UCSD-AML1 (cell line): Measurements from ENCODE around the gene EIF5A2.
"Not testable (repeated sequence)": the region's sequence is repeated elsewhere in the genome, so short reads cannot be mapped to it uniquely, and the experiment has no call there.

Experiments used
- DNase-seq: peaks from one replicate; lab custom pipeline; 2025; ENCODE audit not compliant: unreplicated experiment; lab: John Stamatoyannopoulos, UW

The EIF5A2 gene

GRCh38 chr3:170908235-170909116 is at the start of gene EIF5A2:
Gene EIF5A2, minus strand, starts transcription at chr3:170908637. Its CDS starts 831 bp downstream, at chr3:170907806.
- DNase-seq = no peak

GRCh38 chr3:170956647-170957046 is 48.2 kb upstream of the EIF5A2 start:
- no peak for DNase-seq

GRCh38 chr3:170953736-170954135 is 45.3 kb upstream of the EIF5A2 start:
- DNase-seq = no peak

- no peak for DNase-seq
These were observed 44.8 kb upstream of the EIF5A2 start for GRCh38 chr3:170953229-170953628.

GRCh38 chr3:170949211-170949610 is 40.8 kb upstream of the EIF5A2 start:
- DNase-seq = no peak

GRCh38 chr3:170947018-170947769 is 38.8 kb upstream of the EIF5A2 start:
- no peak for DNase-seq

- no peak for DNase-seq
These were observed 33.6 kb upstream of the EIF5A2 start for GRCh38 chr3:170942011-170942410.

GRCh38 chr3:170941551-170941950 is 33.1 kb upstream of the EIF5A2 start:
- DNase-seq = no peak

GRCh38 chr3:170933039-170933438 is 24.6 kb upstream of the EIF5A2 start:
- not testable (repeated sequence) for DNase-seq

GRCh38 chr3:170923553-170923952 is 15.1 kb upstream of the EIF5A2 start:
- DNase-seq = not testable (repeated sequence)

- DNase-seq = no peak
These were observed 10.3 kb upstream of the EIF5A2 start for GRCh38 chr3:170918715-170919114.

GRCh38 chr3:170914690-170915089 is 6.3 kb upstream of the EIF5A2 start:
- no peak for DNase-seq

GRCh38 chr3:170914212-170914611 is 5.8 kb upstream of the EIF5A2 start:
- DNase-seq = no peak

- DNase-seq = no peak
These were observed 2.6 kb upstream of the EIF5A2 start for GRCh38 chr3:170911051-170911450.

- no peak for DNase-seq
These were observed 2.1 kb upstream of the EIF5A2 start for GRCh38 chr3:170910542-170910941.

- DNase-seq = no peak
These were observed 879 bp upstream of the EIF5A2 start for GRCh38 chr3:170909129-170909903.

- no peak for DNase-seq
These were observed 701 bp downstream of the EIF5A2 start for GRCh38 chr3:170907637-170908234.

- no peak for DNase-seq
These were observed 2.6 kb downstream of the EIF5A2 start for GRCh38 chr3:170905862-170906261.

- no peak for DNase-seq
These were observed 5.3 kb downstream of the EIF5A2 start for GRCh38 chr3:170903123-170903522.

GRCh38 chr3:170899455-170899854 is 9.0 kb downstream of the EIF5A2 start:
- DNase-seq = no peak

- no peak for DNase-seq
These were observed 10.5 kb downstream of the EIF5A2 start for GRCh38 chr3:170897978-170898377.
